GM23248 (cell line): Measurements from ENCODE around the gene SYNRG. TPM values are rescaled to one million over a fixed set of nuclear protein-coding genes. Genes with fewer than 3 reads are reported as not detected.

Experiments used
- DNase-seq: peaks from one replicate; pipeline ENCODE4 v3.0.0-alpha.2; 2015
- H2AFZ ChIP-seq: fragments of 200-600 bp; sonication (generic); 2 replicates; pipeline ENCODE4 v1.6.1; 2016; ENCODE audit warnings: antibody characterized with exemption
- H3F3A ChIP-seq: fragments of 200-600 bp; sonication (generic); 2 replicates; pipeline ENCODE4 v1.6.1; 2016; ENCODE audit warnings: mild to moderate bottlenecking, antibody characterized with exemption, mixed run types; ENCODE audit not compliant: insufficient read depth
- H3K27ac ChIP-seq: fragments of 200-600 bp; sonication (generic); 2 replicates; pipeline ENCODE4 v1.5.1; 2016; ENCODE audit warnings: mild to moderate bottlenecking
- H3K27me3 ChIP-seq: fragments of 200-600 bp; sonication (generic); replicated peaks from 2 replicates; pipeline ENCODE4 v1.6.1; 2016; ENCODE audit warnings: mild to moderate bottlenecking; ENCODE audit not compliant: insufficient read depth
- H3K36me3 ChIP-seq: fragments of 200-600 bp; sonication (generic); 2 replicates; pipeline ENCODE4 v1.6.1; 2016; ENCODE audit warnings: low read depth, mild to moderate bottlenecking
- H3K4me1 ChIP-seq: fragments of 200-600 bp; sonication (generic); 2 replicates; pipeline ENCODE4 v1.6.1; 2016; ENCODE audit warnings: mild to moderate bottlenecking; ENCODE audit not compliant: insufficient read depth
- H3K4me2 ChIP-seq: fragments of 200-600 bp; sonication (generic); one replicate; pipeline ENCODE4 v1.6.1; 2016; ENCODE audit warnings: mild to moderate bottlenecking; ENCODE audit not compliant: unreplicated experiment
- H3K4me3 ChIP-seq: fragments of 200-600 bp; sonication (generic); 2 replicates; pipeline ENCODE4 v1.5.1; 2016; ENCODE audit warnings: mild to moderate bottlenecking
- H3K79me2 ChIP-seq: fragments of 200-600 bp; sonication (generic); 2 replicates; pipeline ENCODE4 v1.6.1; 2016; ENCODE audit warnings: mild to moderate bottlenecking; ENCODE audit not compliant: insufficient read depth
- H3K9ac ChIP-seq: fragments of 200-600 bp; sonication (generic); 2 replicates; pipeline ENCODE4 v1.6.1; 2016; ENCODE audit warnings: mild to moderate bottlenecking
- H3K9me2 ChIP-seq: fragments of 200-600 bp; sonication (generic); 2 replicates; pipeline ENCODE4 v1.6.1; 2016; ENCODE audit warnings: mixed run types, mild to moderate bottlenecking, moderate library complexity; ENCODE audit not compliant: insufficient read depth
- H3K9me3 ChIP-seq: fragments of 200-600 bp; sonication (generic); one replicate; pipeline ENCODE4 v1.6.1; 2017; ENCODE audit warnings: low read depth
- H4K20me1 ChIP-seq: fragments of 200-600 bp; sonication (generic); 2 replicates; pipeline ENCODE4 v1.6.0; 2016; ENCODE audit not compliant: insufficient read depth
- EZH2 ChIP-seq: fragments of 200-600 bp; sonication (generic); IDR thresholded peaks from 2 replicates; pipeline ENCODE4 v1.6.1; 2018; ENCODE audit warnings: antibody characterized with exemption, mild to moderate bottlenecking; ENCODE audit not compliant: insufficient read depth, poor library complexity, severe bottlenecking
- EZH2phosphoT487 ChIP-seq: fragments of 200-600 bp; sonication (generic); IDR thresholded peaks from 2 replicates; pipeline ENCODE4 v1.6.1; 2018; ENCODE audit warnings: antibody characterized with exemption, moderate library complexity, mild to moderate bottlenecking, low read depth; ENCODE audit not compliant: insufficient read depth
- WGBS, 2 experiments: methylation state at CpG; one replicate each; pipeline ENCODE4 v1.1.6; 2015 to 2017; ENCODE audit warnings: low lambda C conversion rate in 2 of 2, low coverage in 1 of 2; ENCODE audit errors: missing lambda C conversion rate in 2 of 2; 5-methylcytosine and 5-hydroxymethylcytosine counted together
- in situ Hi-C: fragments of 300-500 bp; cut with MboI; formaldehyde crosslinking; loops from 2 replicates; pipeline ENCODE4 v1.15.0; 2020
- polyA plus RNA-seq: library from polyadenylated mRNA; unstranded; fragments of >200 nt; fragmentation: Nextera tagmentation; extraction: Ambion mirVana; gene quantifications from 2 replicates; pipeline ENCODE4 v1.2.1, GENCODE V29; 2016
- total RNA-seq: library from RNA; depleted of rRNA; stranded (reverse); fragments of >200 nt; shearing (Covaris generic); gene quantifications from 2 replicates; pipeline ENCODE4 v1.2.3, GENCODE V29; 2014

Gene SYNRG
- total and polyA plus RNA-seq, 2 experiments from 2014 or later, result 5.6 to 13.1 TPM

DNA sequence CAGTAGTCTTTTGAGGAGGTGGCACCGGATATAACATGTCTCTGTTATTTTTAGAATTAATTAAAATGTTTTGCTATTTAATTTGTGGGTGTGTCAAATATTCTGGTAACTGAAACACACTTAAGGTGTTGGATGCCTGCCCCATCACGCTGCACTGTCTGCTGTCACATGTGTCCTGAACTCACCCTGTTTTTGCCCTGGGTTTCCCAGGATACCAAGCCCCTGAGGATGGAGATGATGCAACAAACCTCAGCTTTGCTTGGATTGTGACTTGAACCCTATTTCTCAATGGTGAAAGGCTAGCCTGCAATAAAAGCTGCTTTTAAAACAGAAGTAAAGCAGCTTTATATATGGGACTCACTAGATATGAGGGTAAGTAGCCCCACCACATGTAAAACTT is 131.0 kb downstream of the SYNRG start:
- 6 to 17% methylated on average over 2 of the region's 2 CpGs for WGBS, 2 experiments
- H3K27ac ChIP-seq, result peak overlapping the region; percentile 88
- no peak overlapping the region for H2AFZ ChIP-seq

DNA sequence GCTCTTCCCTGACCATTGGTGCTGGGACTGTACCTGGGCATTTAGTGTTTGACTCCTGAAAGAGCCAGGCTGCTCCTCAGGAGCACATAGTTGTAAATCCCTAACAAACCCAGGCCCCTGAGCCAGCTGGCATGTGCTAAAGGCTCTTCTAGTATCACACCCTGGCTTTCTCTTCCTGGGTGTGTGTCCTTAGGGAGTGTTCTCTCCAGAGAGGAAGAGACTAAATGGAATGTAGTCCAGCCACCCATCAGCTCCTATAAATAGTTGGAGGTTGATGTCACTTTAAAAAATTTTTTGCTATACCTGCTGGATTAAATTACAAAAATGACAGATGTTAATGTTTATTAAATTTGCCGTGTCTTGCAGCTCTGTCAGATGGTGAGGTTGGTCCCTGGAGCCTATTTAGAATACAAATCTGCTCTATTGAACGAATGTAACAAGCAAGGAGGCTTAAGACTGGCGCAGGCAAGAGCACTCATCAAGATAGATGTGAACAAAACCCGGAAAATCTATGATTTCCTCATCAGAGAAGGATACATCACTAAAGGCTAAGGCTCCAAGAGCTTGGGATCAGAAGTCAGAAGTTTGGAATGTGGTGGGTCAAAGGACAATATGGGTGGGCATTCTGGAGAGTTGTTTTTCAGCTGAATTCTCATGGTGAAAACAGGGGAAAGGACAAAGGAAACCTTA is 132.6 kb downstream of the SYNRG start:
- Histone ChIP-seq H3K4me2 (peak overlapping the region; percentile 49), H3K4me3 (0 out of 2 replicates have a peak overlapping the region, but pooled peaks have one; percentile 14), H3K4me1 (peaks cover 39% of the 10 kb centered on the region), H3K9me2 (no peaks in the 10 kb centered on the region), H3K9ac (peak overlapping the region; percentile 73), H3K79me2 (0 out of 2 replicates have a peak, but pooled peaks cover 4% of the 10 kb centered on the region), H2AFZ (no peak overlapping the region), H3K27ac (peak overlapping the region; percentile 88), H3K27me3 (no peaks in the 10 kb centered on the region), H4K20me1 (no peaks in the 10 kb centered on the region), H3K36me3 (peaks cover 31% of the 10 kb centered on the region; the same call in 1 of the 2 replicates), H3K9me3 (no peaks in the 10 kb centered on the region), H3F3A (peaks cover 50% of the 10 kb centered on the region)
- DNase-seq, result peak; percentile 70
- TF ChIP-seq EZH2 (no peak), EZH2phosphoT487 (no peak)
- in situ Hi-C loops, result loop anchor here (10.0 kb wide), 1 partner anchor 62 kb away; no protein-coding TSS in a partner anchor
- 38 to 39% methylated on average over 4 of the region's 4 CpGs for WGBS, 2 experiments

More for the DNA sequence above, 131.0 kb downstream of the SYNRG start:
- H3K4me1 ChIP-seq, result peaks cover 46% of the 10 kb centered on the region
- no peaks in the 10 kb centered on the region for H4K20me1 ChIP-seq
- no peak for TF ChIP-seq EZH2phosphoT487
- no peak for TF ChIP-seq EZH2
- 0 out of 2 replicates have a peak, but pooled peaks cover 4% of the 10 kb centered on the region for H3K79me2 ChIP-seq
- H3K9me3 ChIP-seq, result no peaks in the 10 kb centered on the region
- peaks cover 61% of the 10 kb centered on the region for H3F3A ChIP-seq
- H3K4me3 ChIP-seq, result no peak overlapping the region
- in situ Hi-C loops, result loop anchor here (10.0 kb wide), 1 partner anchor 63 kb away; no protein-coding TSS in a partner anchor
- no peaks in the 10 kb centered on the region for H3K9me2 ChIP-seq
- peak overlapping the region; percentile 73 for H3K9ac ChIP-seq
- DNase-seq, result peak; percentile 90
- H3K4me2 ChIP-seq, result peak overlapping the region; percentile 55
- H3K27me3 ChIP-seq, result no peaks in the 10 kb centered on the region
- peaks cover 27% of the 10 kb centered on the region; the same call in 1 of the 2 replicates for H3K36me3 ChIP-seq

DNA sequence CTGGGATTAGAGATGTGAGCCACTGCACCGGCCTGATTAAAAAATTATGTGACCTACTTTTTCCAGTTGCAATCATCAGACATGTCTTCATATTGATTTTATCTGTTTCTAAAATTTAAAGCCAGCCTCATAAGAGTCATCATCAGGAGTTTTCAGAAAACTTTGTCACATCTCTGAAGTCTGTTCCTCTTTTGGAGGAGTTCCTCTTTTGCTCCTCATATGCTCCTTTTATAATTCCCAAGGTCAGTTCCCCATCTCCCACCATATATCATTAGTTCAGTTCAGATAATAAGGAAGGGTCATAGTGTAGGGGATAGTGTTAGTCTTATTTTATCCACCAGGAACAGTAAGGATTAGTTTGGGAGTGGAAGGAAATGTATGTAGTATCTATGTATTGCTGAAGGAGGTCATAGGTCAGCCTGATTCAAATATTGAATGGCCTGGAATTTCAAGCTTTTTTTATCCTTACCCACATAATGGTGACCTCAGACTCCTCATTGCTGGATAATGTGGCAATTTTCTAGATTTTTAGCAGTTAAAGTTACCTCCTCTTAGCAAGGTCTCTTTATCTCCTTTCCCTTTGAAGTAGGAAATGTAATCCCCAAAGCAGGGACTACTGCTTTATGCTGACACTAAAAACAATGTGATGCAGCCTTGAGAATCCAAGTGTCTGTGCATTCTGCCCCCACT is 133.3 kb downstream of the SYNRG start:
- Histone ChIP-seq H3K27me3 (no peaks in the 10 kb centered on the region), H2AFZ (no peak overlapping the region), H3F3A (peaks cover 47% of the 10 kb centered on the region), H4K20me1 (no peaks in the 10 kb centered on the region), H3K79me2 (0 out of 2 replicates have a peak, but pooled peaks cover 4% of the 10 kb centered on the region), H3K9me3 (no peaks in the 10 kb centered on the region), H3K27ac (peak overlapping the region; percentile 88), H3K4me1 (peaks cover 39% of the 10 kb centered on the region), H3K4me2 (peak overlapping the region; percentile 49), H3K36me3 (peaks cover 35% of the 10 kb centered on the region), H3K9me2 (no peaks in the 10 kb centered on the region), H3K4me3 (0 out of 2 replicates have a peak overlapping the region, but pooled peaks have one; percentile 14), H3K9ac (peak overlapping the region; percentile 73)
- DNase-seq, result peak; percentile 34
- WGBS, 2 experiments, result 0 to 13% methylated on average over 1 of the region's 1 CpG
- in situ Hi-C loops, result loop anchor here (10.0 kb wide), 1 partner anchor 61 kb away; no protein-coding TSS in a partner anchor
- TF ChIP-seq EZH2phosphoT487, result no peak
- TF ChIP-seq EZH2, result no peak

DNA sequence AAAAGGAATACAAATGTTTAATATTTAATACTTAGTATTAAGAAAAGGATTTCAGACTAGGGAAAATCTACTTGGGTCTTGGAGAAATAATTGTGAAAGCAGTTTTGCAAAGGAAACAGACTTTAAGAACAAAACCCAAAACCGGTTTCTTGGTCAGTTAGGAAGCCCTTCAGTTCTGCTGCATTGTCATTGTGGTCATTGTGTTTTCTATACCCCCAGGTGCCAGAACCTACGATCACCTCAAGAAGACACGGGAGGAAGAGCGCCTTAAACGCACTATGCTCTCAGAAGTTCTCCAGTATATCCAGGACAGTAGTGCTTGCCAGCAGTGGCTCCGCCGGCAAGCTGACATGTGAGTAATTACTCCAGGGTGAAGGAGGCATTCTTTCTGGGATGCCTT is 139.0 kb downstream of the SYNRG start:
- in situ Hi-C loops, result loop anchor here (10.0 kb wide), 1 partner anchor 55 kb away; no protein-coding TSS in a partner anchor
- Histone ChIP-seq H3K4me1 (no peaks in the 10 kb centered on the region), H4K20me1 (no peaks in the 10 kb centered on the region), H3K79me2 (no peaks in the 10 kb centered on the region), H2AFZ (no peak overlapping the region), H3K9ac (no peak overlapping the region), H3K4me2 (no peak overlapping the region), H3K9me2 (no peaks in the 10 kb centered on the region), H3K36me3 (peaks cover 63% of the 10 kb centered on the region), H3K27ac (no peak overlapping the region), H3K9me3 (no peaks in the 10 kb centered on the region), H3F3A (peaks cover 8% of the 10 kb centered on the region), H3K4me3 (no peak overlapping the region), H3K27me3 (no peaks in the 10 kb centered on the region)
- TF ChIP-seq EZH2phosphoT487 (no peak), EZH2 (no peak)
- WGBS, 2 experiments, result 96 to 97% methylated on average over 7 of the region's 7 CpGs
- DNase-seq, result no peak
